T-helper 1 cell (primary cell): ENCODE results near the gene POLD4.

Experiments
- DNase-seq, 5 donors: peaks; one replicate each; pipeline ENCODE4 v3.0.0-alpha.2; 2012 to 2020

The POLD4 gene

DNA sequence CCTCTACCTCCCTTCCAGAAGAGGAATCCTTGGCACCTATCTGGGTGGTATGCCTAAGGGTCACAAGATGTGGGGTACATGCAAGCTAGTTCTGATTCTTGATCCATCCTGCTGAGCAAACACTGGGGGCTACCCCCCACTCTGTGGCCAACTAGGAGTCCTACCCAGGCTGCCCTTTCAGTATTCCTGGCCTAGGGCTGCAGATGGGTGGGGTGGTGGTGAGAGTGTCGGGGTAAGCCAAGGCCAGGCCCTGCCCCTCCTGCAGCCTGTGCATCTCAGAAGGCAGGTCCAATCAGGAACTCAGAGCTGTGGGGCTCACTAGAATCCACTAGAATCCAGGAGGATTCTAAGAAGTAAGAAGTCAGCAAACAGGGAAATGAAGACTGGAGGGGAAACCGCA lies 39.1 kb downstream of the POLD4 start:
- no peak for DNase-seq

DNA sequence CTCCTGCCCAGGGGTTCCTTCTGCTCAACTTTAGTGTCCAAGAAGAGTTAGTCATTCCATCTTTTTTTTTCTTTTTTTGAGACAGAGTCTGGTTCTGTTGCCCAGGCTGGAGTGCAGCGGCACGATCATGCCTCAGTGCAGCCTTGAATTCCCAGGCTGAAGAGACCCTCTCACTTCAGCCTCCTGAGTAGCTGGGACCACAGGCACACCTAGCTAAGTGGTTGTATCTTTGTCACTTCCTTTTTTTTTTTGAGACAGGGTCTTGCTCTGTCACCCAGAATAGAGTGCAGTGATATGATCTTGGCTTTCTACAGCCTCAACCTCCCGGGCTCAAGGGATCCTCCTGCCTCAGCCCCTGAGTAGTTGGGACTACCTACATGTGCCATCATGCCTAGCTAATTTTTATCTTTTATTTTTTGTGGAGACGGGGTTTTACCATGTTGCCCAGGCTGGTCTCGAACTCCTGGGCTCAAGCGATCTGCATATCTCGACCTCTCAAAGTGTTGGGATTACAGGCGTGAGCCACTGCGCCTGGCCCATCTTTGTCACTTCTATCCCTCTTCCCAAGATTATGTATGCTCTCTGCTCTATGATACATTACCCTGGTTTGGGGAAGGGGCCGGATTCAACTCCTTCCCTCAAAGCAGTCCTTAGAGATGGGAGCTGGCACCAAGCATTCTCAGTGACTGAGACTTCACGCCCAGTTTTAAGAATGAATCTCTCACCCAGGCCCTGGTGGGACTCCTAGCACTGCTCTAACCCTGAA lies 40.0 kb downstream of the POLD4 start:
- no peak for DNase-seq

DNA sequence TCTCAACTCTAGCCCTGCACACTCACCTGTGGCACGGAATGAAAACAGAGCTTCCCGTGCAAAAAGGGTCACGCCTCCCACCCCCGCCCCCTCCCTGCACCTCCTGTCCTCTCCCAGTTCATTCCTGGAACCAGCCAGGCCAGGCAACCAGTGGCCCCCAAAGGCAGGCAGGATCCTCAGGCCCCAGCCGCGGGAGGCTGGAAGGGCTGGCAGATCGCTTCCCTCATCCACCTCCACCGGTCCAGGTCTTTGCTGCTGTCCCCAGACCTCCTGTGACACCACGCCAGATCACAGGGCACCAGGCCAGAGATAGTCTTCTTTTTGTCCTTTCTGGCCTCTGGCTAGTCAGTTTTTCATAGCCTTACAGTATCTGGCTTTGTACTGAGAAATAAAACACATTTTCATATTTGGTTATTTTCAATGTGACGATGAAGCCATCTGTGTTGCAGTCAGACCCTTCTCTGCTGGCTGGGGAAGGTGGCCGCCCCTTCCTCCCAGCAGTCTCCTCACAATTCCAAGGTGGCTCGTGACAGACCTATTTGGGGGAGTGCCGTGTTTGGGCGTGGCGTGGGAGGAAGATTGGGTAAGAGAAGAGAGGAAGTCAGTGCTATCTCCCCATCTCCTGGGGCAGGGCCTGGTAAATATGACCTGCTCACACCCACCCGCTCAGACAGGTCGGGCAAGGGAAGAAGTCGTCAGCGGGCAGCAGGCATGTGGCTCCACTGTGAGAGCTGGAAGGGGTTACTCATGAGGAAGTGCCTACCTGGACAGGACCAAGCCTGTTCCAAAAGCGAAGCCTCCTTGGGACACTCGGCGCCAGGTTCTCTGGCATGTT lies 40.9 kb downstream of the POLD4 start:
- DNase-seq = peak in 3 of 5 donors; percentile 35 to 52 (median 41)

DNA sequence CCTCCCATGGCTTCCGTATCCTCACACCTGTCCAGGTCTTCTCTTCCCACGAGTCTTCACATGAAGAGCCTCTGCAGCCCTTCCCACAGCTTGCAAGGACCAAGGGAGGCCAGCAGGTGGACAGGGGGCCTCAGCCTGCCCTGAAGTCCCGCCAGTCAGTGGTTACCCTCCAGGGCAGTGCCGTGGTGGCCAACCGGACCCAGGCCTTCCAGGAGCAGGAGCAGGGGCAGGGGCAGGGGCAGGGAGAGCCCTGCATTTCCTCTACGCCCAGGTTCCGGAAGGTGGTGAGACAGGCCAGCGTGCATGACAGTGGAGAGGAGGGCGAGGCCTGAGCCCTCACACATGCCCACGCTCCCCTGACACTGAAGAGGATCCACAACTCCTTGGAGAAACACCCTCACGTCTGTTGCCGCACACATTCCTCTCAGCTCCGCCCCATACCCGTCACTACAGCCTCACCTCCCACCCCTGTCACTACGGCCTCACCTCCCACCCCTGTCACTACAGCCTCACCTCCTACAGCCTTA lies 41.7 kb downstream of the POLD4 start:
- DNase-seq = no peak

DNA sequence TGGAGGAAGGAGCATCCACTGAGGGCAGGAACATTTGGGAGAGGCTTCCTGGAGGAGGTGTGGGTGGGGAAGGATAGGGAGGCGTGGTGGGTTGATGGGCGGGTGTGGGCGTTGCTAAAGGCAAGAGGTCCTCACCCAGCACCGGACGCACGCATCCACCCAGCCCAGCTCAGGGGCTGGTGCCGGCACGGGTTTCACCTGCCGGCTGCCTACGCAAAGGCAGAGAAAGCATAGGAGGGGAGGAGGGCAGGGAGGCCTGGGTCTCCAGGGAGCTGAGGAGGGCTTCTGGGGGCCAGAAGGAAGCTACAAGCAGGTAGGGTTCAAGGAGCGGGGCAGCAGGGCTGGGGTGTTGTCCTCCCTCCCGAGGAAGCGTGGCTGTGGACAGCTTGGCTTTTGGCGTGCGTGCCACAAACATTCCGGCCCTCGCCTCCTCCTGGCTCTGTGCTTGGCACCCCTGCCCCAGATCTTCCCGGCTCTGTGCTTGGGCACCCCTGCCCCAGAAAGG lies 42.2 kb downstream of the POLD4 start:
- DNase-seq = no peak

DNA sequence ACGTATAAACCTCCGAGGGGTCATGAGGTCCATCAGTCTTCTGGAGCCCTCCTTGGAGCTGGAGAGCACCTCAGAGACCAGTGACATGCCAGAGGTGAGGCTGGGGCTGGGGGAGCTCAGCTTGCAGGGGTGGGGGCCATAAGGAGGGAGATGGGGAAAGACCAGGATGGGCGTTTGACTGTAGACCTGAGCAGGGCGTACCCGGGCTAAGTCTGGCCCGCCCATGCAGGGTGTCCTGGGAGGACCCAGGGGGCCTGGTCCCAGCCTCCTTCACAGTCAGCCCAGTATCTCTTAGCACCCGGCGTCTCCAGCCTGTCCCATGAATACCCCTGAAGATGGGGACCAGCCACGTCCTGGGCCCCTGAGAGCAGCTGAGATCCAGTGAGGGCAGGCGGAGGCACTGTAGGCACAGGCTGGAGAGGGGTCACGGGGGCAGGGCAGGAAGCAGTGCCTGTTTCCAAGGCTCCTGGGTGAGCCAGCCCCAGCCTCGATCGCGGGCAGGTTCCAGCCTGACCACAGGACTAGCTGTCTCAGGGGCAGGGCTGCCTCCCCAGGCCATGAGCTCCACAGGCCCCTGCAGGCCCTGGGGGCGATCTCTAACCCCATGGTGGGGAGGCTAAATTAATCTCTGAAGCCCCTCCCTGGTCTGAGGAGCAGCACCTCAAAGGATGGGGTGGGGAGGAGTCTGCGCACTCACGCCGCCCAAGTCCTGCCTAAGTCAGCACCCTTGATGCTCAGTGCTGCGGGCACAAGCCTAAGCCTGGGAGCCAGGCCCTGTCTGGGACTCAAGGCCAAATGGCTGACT lies 42.9 kb downstream of the POLD4 start:
- no peak for DNase-seq

DNA sequence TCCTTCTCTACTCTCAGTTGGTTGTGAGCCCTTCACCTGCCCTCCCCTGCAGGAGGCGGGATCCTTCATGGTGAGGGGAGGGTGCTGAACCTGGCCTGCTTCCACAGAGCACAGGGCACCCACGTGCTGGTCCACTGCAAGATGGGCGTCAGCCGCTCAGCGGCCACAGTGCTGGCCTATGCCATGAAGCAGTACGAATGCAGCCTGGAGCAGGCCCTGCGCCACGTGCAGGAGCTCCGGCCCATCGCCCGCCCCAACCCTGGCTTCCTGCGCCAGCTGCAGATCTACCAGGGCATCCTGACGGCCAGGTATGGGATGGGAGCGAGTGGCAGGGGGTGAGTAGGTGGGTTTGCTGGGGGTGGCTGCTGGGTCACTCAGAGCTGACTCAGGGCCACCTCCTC lies 43.7 kb downstream of the POLD4 start:
- DNase-seq = no peak

DNA sequence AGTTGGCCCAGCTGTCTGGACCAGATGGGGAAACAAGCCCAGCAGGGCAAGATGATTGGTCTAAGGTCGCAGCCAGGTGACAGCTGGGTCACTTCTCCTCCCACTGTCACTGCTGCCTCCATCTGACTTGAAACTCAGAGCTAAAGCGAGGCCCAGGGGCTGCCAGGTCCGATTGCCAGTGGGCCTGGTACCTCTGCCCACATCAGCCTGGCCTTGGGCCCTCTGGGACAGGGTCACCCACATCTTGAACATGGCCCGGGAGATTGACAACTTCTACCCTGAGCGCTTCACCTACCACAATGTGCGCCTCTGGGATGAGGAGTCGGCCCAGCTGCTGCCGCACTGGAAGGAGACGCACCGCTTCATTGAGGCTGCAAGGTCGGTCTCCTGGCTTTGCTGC lies 44.2 kb downstream of the POLD4 start:
- no peak for DNase-seq

DNA sequence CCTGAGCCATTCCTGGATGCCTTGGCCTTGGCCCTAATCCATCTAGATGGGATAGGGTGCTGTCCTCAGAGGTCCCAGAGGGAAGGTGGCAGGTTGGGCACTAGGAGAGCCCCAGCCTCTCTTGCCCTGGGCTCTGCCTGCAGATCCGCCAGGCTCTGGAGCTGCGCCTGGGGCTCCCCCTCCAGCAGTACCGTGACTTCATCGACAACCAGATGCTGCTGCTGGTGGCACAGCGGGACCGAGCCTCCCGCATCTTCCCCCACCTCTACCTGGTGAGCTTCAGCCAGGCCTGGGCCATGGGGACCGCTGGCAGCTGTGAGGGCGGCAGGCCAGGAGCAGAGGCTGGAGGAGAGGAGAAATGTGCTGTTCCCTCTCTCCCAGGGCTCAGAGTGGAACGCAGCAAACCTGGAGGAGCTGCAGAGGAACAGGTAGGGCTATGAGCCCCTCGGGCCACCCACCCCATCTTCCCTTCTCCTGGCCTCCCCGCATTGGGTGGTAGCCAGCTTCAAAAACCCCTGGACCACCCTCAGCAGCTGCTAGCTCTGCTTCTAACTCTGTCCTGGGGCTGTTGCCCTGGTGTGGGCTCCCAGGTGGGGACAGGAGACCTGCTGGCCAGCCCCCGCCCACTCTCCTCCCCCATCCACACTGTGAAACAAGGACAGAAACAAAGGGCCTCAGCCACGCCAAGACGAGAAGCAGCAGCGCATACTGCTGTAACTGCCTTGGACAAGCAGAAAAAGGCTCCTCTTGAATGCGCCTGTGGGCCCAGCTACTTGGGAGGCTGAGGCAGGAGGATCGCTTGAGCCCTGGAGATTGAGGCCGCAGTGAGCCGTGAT lies 45.1 kb downstream of the POLD4 start:
- DNase-seq = no peak

DNA sequence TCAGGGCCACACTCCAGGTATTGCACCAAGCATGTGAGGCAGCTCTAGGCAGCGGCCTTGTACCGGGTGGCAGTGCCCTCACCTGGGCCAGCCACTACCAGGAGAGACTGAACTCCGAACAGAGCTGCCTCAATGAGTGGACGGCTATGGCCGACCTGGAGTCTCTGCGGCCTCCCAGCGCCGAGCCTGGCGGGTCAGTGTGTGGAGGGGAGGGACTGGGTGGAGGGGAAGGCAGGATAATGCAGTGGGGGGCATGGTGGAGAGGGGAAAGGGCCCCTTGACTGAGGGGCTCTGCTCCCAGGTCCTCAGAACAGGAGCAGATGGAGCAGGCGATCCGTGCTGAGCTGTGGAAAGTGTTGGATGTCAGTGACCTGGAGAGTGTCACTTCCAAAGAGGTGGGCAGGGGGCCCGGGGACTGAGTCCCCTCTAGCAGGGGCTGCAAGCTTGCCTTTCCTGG lies 45.8 kb downstream of the POLD4 start:
- DNase-seq = no peak

DNA sequence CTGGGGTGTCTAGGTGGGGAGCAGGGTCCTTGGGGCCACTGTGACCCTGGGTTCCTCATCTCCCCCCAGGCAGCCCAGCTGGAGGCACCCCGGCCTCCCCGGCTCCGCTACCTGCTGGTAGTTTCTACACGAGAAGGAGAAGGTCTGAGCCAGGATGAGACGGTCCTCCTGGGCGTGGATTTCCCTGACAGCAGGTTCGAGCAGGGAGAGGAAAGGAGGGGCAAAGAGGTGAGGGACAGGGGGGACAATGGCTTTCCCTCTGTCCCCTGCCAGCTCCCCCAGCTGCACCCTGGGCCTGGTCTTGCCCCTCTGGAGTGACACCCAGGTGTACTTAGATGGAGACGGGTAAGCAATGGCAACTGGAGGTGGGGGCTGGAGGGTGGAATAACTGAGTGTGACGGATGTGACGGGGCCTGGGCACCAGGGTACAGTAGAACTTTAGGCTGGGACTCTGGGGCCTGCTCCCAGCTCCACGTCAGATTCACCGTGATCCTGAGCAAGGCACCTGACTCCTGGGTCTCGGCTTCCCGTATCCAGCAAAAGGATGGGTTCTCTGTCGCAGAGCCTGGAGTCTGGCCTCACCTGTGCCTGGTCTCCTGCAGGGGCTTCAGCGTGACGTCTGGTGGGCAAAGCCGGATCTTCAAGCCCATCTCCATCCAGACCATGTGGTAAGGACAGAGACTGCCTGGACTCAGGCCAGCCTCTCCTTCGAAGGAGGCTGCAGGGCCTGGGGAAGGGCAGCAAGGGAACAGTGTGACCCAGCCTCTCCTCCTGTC lies 46.4 kb downstream of the POLD4 start:
- no peak for DNase-seq

DNA sequence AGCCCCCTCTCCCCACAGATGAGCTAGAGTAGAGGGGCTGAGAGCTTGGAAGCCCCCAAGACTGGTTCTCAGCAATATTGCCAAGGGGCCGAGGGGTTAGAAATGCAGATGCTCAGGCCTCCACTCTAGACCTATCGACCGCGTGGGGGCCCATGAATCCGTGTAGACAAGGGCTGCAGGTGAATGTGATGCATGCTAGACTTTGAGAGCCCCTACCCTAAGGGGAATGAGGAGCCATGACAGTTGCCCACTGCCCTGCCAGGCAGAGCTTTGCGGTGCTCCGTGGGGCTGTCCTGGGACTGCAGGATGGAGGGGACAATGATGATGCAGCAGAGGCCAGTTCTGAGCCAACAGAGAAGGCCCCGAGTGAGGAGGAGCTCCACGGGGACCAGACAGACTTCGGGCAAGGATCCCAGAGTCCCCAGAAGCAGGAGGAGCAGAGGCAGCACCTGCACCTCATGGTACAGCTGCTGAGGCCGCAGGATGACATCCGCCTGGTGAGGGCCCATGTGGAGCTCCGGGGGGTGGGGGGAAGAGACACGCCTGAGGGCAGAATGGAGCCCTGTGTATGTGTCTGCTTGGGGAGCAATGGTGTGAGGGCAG lies 48.7 kb downstream of the POLD4 start:
- no peak for DNase-seq

DNA sequence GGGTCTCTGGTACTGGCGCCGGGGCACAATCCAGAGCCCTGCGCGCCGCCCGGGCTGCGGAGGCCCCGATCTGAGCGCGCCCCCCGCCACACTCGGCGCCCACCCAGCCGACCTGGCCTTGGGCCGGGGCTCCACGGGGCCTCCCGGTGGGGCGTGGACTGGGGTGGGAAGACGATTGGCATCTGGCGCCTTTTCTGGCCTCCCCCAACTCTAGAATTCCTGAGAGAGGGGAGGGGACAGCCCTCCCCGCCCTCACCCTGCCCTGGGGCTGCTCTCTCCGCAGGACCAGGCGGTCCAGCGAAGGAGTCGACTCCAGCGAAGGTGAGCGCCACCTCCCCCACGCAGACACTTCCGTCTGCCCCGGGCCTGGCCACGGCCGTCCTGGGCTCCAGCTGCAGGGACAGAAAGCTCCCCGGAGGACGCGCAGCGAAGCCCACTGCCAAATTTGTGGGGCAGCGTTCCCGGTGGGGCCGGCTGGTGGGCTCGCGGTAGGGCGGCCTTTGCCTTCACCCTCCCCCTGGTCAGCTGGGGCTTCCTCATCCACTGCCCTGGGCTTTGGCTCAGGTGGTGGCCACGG lies 49.4 kb downstream of the POLD4 start:
- DNase-seq = peak in 1 of 5 donors; percentile 39

DNA sequence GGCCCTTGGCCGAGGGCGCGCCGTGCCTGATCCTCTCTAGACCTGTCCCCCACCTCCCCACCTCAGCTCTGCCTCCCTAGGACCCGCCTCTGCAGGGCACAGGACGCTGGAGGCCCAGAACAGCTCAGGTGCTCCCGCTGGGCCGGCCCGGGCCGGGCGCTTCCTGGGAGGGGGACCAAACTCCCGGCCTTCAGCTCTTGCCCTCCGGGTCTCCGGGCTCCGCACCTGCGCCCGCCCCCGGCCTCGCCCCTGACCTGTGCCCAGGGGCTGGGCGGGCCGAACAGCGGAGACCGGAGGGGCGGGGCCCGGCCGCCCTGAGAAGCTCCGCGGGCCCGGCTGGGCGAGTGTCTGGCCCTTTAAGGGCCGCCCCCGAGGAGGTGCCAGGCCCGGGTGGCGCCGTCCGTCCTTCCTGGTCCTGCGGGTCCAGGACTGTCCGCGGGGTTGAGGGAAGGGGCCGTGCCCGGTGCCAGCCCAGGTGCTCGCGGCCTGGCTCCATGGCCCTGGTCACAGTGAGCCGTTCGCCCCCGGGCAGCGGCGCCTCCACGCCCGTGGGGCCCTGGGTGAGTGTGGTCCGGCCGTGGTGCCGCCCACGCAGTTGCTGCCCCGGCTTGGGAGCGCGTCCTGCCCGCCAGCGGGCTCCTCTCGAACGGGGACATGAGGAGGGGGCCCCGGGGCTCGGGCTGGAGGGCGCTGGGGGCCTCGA lies 50.1 kb downstream of the POLD4 start, which contains the start of gene SSH3:
Gene SSH3 (plus strand): TSS at position 399 of the 703 bp plus-strand sequence. CDS start 96 bp downstream, at position 495.
- peak in 2 of 5 donors; percentile 43 to 56 for DNase-seq

DNA sequence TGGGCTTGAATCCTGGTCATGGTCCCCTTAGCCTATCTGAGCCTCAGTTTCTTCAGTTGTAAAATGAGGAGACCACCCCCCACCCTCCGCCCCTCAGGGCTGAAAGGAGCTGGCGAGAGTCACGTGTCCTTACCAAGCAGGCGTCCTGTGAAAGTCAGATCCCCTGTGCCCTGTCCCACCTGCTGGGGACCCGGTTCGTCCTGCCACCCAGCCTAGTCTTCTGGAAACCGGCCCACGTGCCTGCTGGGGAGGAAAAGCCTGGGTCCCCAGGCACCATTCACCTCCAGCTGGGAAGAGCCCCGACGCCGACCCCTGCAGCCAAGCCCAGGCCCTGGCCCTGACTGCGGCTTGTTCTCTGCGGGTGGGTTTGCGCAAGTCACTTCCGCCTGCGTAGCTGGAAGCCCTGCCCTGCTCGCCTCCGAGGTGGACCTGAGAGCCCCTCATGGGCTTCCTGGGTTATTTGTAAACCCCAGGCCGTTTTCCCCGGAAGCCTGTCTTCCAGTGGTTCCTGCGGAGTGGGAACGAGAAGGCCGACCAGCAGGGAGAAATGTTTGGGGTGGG lies 50.7 kb downstream of the POLD4 start:
- no peak for DNase-seq

DNA sequence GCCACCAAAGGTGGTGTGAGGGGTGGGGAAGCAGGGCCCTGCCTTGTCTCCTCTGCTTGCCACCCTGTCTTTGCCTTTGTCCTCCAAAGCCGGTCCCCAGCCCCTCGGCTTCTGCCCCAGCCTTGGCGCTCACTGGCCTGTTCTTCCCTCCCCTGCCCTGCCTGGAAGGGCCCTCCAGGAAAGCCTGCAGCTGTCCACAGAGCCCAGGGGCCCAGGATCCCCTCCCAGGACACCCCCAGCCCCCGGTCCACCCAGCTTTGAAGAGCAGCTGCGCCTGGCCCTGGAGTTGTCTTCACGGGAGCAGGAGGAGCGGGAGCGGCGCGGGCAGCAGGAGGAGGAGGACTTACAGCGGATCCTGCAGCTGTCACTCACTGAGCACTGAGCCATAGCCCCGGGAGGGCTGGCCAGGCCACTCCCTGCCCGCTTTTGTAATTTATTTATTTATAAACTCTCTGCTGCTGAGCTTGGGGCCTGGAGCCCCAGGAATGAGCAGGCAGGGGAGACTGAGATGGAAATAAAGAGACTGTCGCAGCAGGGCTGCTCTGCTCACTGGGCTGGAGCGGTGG lies 51.3 kb downstream of the POLD4 start:
- no peak for DNase-seq

DNA sequence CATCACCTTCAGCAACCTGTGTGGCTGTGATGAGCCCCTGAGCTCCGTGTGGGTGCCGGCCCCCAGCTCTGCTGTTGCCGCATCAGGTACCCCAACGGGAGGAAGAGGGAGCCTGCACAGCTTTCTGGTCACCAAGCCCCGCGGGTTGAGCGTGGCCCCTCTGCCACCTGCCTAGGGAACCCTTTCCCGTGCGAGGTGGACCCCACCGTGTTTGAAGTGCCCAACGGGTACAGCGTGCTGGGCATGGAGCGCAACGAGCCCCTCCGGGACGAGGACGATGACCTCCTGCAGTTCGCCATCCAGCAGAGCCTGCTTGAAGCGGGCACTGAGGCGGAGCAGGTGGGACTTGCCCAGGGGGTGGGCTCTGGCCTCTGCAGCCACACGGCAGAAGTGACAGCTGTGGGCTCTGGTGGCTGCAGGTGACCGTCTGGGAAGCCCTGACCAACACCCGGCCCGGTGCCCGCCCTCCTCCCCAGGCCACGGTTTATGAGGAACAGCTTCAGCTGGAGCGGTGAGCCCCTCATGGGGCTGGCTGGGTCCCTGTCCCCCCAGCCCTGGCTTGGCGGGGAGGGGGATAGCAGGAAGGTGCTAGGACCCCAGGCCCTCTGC lies 51.9 kb downstream of the POLD4 start:
- DNase-seq = no peak
